ENCODE data around the gene FBL. TPM values are rescaled to one million over a fixed set of nuclear protein-coding genes. Genes with fewer than 3 reads are reported as not detected.

The FBL gene
- total and polyA plus RNA-seq, 2 experiments from 2014 or later, result 124 to 140 TPM

DNA sequence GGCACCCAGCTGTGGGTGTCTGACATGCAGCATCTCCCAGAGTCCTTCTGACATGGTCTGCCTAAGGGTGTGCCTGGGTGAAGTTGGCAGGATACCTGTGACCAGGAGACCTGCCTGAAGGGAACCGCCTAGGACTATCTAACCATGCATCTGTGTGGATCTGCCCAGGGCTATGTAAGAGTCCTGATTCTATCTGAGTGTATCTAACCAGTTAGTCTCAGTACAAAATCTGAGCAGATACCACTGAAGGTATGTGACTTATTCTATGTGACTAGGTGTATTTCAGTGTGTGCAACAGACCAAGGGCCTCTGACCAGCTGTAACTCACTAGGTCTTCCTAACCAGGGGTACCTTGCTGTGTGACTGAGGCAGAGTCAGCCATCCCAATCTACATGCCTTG, 28.2 kb upstream of the FBL start:
- Histone ChIP-seq H3K4me3 (no peak overlapping the region), H3K4me1 (ENCODE audit: low read depth) (no peaks in the 10 kb centered on the region), H3K9me3 (ENCODE audit: low read depth) (no peaks in the 10 kb centered on the region), H3K36me3 (no peaks in the 10 kb centered on the region), H3K27ac (no peak overlapping the region), H3K27me3 (no peaks in the 10 kb centered on the region)
- TF ChIP-seq, protein P1, sequence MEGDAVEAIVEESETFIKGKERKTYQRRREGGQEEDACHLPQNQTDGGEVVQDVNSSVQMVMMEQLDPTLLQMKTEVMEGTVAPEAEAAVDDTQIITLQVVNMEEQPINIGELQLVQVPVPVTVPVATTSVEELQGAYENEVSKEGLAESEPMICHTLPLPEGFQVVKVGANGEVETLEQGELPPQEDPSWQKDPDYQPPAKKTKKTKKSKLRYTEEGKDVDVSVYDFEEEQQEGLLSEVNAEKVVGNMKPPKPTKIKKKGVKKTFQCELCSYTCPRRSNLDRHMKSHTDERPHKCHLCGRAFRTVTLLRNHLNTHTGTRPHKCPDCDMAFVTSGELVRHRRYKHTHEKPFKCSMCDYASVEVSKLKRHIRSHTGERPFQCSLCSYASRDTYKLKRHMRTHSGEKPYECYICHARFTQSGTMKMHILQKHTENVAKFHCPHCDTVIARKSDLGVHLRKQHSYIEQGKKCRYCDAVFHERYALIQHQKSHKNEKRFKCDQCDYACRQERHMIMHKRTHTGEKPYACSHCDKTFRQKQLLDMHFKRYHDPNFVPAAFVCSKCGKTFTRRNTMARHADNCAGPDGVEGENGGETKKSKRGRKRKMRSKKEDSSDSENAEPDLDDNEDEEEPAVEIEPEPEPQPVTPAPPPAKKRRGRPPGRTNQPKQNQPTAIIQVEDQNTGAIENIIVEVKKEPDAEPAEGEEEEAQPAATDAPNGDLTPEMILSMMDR (IDR thresholded peaks at IDR 0.05; ENCODE audit: low read depth, low read length), result no peak
- DNase-seq (ENCODE audit: low read depth in 1 of 2, low spot score in 1 of 2), result no peak

DNA sequence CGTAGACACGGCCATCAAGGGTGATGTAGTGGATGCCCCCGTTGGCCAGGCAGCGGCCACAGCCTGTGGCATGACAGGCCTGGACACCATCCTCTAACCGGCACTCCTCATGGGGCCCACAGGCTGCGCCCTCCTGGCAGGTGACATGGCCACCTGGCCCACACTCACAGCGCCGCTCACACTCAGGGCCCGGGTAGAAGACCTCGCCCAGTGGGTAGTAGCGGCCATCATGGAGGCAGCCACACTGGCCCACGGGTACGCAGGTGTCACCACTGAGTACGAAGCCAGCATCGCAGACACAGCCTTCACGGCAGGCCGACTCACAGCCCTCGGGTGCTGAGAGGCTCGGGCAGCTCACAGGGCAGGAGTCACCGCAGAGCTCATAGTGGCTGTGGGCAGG, 27.2 kb upstream of the FBL start:
- no peaks in the 10 kb centered on the region for H3K36me3 ChIP-seq
- H3K27me3 ChIP-seq, result no peaks in the 10 kb centered on the region
- H3K4me3 ChIP-seq, result no peak overlapping the region
- TF ChIP-seq, protein P1 (IDR thresholded peaks at IDR 0.05; ENCODE audit: low read depth, low read length), result no peak
- no peak for DNase-seq (ENCODE audit: low read depth in 1 of 2, low spot score in 1 of 2)
- H3K27ac ChIP-seq, result no peak overlapping the region
- H3K9me3 ChIP-seq (ENCODE audit: low read depth), result no peaks in the 10 kb centered on the region
- H3K4me1 ChIP-seq (ENCODE audit: low read depth), result no peaks in the 10 kb centered on the region

DNA sequence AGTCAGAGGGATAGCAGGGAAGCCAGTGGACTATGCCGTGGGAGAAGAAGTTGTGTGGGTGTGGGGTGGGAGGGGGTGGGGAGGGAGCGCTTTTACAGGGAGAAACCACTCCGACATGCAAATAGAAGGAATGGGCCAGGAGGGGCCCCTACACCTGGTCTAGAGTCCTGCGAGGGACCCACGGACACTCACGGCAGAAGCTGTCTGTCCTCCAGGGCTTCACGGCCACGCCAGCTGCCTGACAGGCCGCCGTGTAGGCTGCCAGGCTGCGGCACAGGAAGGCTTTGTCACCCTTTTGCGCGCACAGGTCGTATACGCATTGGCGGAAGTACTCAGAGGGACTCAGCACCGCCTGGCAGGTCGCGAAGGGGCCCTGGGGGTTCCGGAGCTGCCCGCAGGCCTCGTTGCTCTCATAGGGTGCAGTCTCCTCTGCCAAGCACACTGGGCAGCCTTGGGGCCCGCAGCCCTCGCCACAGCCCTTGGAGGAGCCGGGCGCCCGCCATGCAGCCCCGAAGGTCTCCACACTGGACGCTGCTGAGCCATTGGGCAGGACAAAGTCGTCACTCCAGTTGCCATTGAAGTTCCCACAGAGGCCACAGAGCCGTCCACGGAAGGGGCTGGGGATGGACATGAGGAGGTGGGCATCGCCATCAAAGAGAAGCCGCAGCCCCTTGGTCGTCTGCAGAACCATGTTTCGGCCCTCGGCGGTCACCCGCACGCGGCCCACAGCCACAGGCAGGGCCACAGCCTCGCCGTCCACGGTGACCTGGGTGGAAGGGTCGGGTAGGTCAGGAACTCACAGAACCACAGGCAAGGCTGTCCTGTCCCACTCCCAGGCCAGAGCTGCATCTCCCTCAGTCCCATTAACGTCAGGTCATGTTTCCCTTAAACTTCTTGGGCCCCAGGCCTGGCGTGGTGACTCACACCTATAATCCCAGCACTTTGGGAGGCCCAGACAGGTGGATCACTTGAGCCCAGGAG, 26.0 kb upstream of the FBL start:
- H3K36me3 ChIP-seq, result no peaks in the 10 kb centered on the region
- H3K9me3 ChIP-seq (ENCODE audit: low read depth), result no peaks in the 10 kb centered on the region
- DNase-seq (ENCODE audit: low read depth in 1 of 2, low spot score in 1 of 2), result no peak
- no peak overlapping the region for H3K4me3 ChIP-seq
- no peaks in the 10 kb centered on the region for H3K27me3 ChIP-seq
- no peaks in the 10 kb centered on the region for H3K4me1 ChIP-seq (ENCODE audit: low read depth)
- H3K27ac ChIP-seq, result no peak overlapping the region
- TF ChIP-seq, protein P1 (IDR thresholded peaks at IDR 0.05; ENCODE audit: low read depth, low read length), result no peak

DNA sequence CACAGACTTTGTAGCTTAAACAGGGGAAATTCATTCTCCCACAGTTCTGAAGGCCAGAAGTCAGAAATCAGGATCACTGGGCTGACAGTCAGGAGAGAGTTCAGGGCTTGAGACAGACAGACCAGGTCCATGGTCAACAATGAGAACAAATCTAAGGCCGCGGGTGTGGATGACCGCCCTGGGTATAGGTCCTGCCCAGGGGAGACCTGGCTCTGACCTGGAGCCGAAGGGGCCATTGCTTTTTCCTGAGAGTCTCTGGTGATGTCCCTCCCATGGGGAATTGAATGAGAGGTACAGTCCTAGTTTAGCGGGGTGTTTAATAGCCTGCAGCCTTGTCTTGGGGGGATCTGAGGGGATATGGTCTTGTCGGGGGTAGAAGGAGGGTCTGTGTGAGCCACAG, 25.2 kb upstream of the FBL start:
- Histone ChIP-seq H3K4me1 (ENCODE audit: low read depth) (no peaks in the 10 kb centered on the region), H3K27ac (no peak overlapping the region), H3K27me3 (no peaks in the 10 kb centered on the region), H3K4me3 (no peak overlapping the region), H3K36me3 (no peaks in the 10 kb centered on the region), H3K9me3 (ENCODE audit: low read depth) (no peaks in the 10 kb centered on the region)
- no peak for DNase-seq (ENCODE audit: low read depth in 1 of 2, low spot score in 1 of 2)
- TF ChIP-seq, protein P1 (IDR thresholded peaks at IDR 0.05; ENCODE audit: low read depth, low read length), result no peak

DNA sequence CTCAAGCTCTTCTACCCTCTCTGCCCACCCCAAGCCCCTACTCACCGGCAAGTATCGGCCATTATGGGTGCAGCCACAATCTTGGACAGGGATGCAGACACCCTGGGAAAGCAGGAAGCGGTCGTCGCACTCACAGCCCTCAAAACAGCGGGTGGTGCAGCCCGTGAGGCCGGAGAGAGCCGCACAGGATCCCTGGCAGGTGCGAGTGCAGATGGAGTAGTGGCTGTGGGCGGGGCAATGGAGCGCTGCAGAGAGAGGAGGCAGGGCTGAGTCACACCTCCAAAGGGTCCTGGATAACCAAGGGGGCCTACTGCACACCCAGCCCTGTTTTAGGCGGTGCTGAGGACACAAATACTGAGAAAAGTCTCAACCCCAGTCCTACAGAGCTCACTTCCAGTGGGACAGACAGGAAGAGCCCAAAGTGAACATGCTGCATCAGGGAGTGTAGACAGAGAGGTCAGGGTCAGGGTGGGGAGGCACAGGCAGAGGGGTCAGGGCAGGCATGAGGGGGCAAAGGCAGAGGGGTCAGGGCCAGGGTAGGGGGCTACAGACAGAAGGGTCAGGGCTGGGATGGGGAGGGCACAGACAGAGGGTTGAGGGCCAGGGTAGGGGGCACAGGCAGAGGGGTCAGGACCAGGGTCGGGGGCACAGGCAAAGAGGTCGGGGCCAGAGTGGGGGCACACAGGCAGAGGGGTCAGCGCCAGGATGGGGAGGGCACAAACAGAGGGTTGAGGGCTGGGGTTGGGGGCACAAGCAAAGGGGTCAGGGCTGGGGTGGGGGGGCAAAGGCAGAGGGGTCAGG, 24.2 kb upstream of the FBL start:
- H3K4me1 ChIP-seq (ENCODE audit: low read depth), result no peaks in the 10 kb centered on the region
- H3K27ac ChIP-seq, result no peak overlapping the region
- no peak overlapping the region for H3K4me3 ChIP-seq
- DNase-seq (ENCODE audit: low read depth in 1 of 2, low spot score in 1 of 2), result peak in 1 of 2 donors; percentile 11
- H3K27me3 ChIP-seq, result no peaks in the 10 kb centered on the region
- H3K36me3 ChIP-seq, result no peaks in the 10 kb centered on the region
- no peaks in the 10 kb centered on the region for H3K9me3 ChIP-seq (ENCODE audit: low read depth)
- TF ChIP-seq, protein P1 (IDR thresholded peaks at IDR 0.05; ENCODE audit: low read depth, low read length), result no peak

All from cardiac muscle cell (in vitro differentiated cells and primary cell).